HEK293 (cell line): Measurements from ENCODE around the gene DISP3.

Experiments
- CTCF ChIA-PET: fragments of 350-600 bp; formaldehyde crosslinking; extraction: SDS; loops from one replicate; lab custom pipeline; 2021; ENCODE audit warnings: antibody characterized with exemption; lab: Yijun Ruan, JAX
- POLR2A ChIA-PET: fragments of 300-600 bp; formaldehyde crosslinking; extraction: SDS; loops from one replicate; lab custom pipeline; 2020; ENCODE audit warnings: antibody characterized with exemption, inconsistent platforms; lab: Yijun Ruan, JAX
- H3K27ac ChIP-seq: fragments of 200-500 bp; sonication (Bioruptor generic); 2 replicates; pipeline ENCODE4 v1.5.1; 2014; ENCODE audit warnings: low read depth, low read length, control low read depth, inconsistent platforms; ENCODE audit errors: extremely low read depth
- H3K36me3 ChIP-seq, 2 experiments: fragments of 200-500 bp in 1 of 2; sonication (Bioruptor generic) in 1 of 2; 1 replicate in 1 of 2; 2 replicates in 1 of 2; pipeline ENCODE4 v1.5.1; 2014 to 2017; ENCODE audit warnings: inconsistent platforms in 2 of 2, low read length in 2 of 2; ENCODE audit not compliant: control insufficient read depth in 2 of 2, insufficient read depth in 1 of 2
- H3K4me1 ChIP-seq: fragments of 200-500 bp; sonication (Bioruptor generic); 2 replicates; pipeline ENCODE4 v1.5.1; 2014; ENCODE audit warnings: mild to moderate bottlenecking, low read length, inconsistent platforms; ENCODE audit not compliant: control insufficient read depth, insufficient read depth
- H3K4me3 ChIP-seq: 2 replicates; pipeline ENCODE4 v1.5.1; 2011; ENCODE audit warnings: low read depth, mild to moderate bottlenecking, control low read depth, low read length, moderate library complexity
- H3K9me3 ChIP-seq: fragments of 200-500 bp; sonication (Bioruptor generic); 2 replicates; pipeline ENCODE4 v1.5.1; 2014; ENCODE audit warnings: low read depth, low read length, inconsistent platforms; ENCODE audit not compliant: control insufficient read depth, insufficient read depth
- GLI4 ChIP-seq: fragments of 450-650 bp; formaldehyde crosslinking; IDR thresholded peaks from 2 replicates; pipeline ENCODE4 v1.5.1; 2016; ENCODE audit warnings: missing biosample characterization, missing genetic modification characterization
- MEIS1 ChIP-seq: sonication (generic); formaldehyde crosslinking; IDR thresholded peaks from 2 replicates; pipeline ENCODE4 v1.8.1; 2022; ENCODE audit warnings: missing genetic modification reagents, mild to moderate bottlenecking, borderline replicate concordance
- MYNN ChIP-seq: fragments of 450-650 bp; formaldehyde crosslinking; IDR thresholded peaks from 2 replicates; pipeline ENCODE4 v1.5.1; 2016; ENCODE audit warnings: missing biosample characterization, missing genetic modification characterization, borderline replicate concordance
- SALL2 ChIP-seq: fragments of 450-650 bp; formaldehyde crosslinking; IDR thresholded peaks from 2 replicates; pipeline ENCODE4 v1.5.0; 2017; ENCODE audit warnings: missing biosample characterization, mild to moderate bottlenecking, missing genetic modification characterization, borderline replicate concordance
- TCF7L2 ChIP-seq: IDR thresholded peaks from 2 replicates; pipeline ENCODE4 v1.6.1; 2011; ENCODE audit warnings: low read depth, mild to moderate bottlenecking, inconsistent platforms, low read length, moderate library complexity, borderline replicate concordance
- YY2 ChIP-seq: fragments of 450-650 bp; formaldehyde crosslinking; IDR thresholded peaks from 2 replicates; pipeline ENCODE4 v1.5.1; 2016; ENCODE audit warnings: missing biosample characterization, missing genetic modification characterization
- ZNF335 ChIP-seq: fragments of 450-650 bp; formaldehyde crosslinking; conservative IDR thresholded peaks from 2 replicates; pipeline ENCODE4 v1.5.1; 2016; ENCODE audit warnings: missing biosample characterization, missing genetic modification characterization
- ZNF555 ChIP-seq: fragments of 450-650 bp; formaldehyde crosslinking; conservative IDR thresholded peaks from 2 replicates; pipeline ENCODE4 v1.5.1; 2017; ENCODE audit warnings: missing biosample characterization, mild to moderate bottlenecking, missing genetic modification characterization, inconsistent platforms
- ZNF560 ChIP-seq: fragments of 450-650 bp; formaldehyde crosslinking; IDR thresholded peaks from 2 replicates; pipeline ENCODE4 v1.5.1; 2017; ENCODE audit warnings: missing biosample characterization, missing genetic modification characterization, borderline replicate concordance
- ZNF830 ChIP-seq: fragments of 450-650 bp; IDR thresholded peaks from 2 replicates; pipeline ENCODE4 v1.5.0; 2018; ENCODE audit warnings: missing biosample characterization, missing genetic modification characterization, low read depth, mild to moderate bottlenecking, moderate library complexity
- ZNF843 ChIP-seq: fragments of 450-650 bp; formaldehyde crosslinking; IDR thresholded peaks from 2 replicates; pipeline ENCODE4 v1.5.1; 2016; ENCODE audit warnings: missing biosample characterization, missing genetic modification characterization
- ZSCAN16 ChIP-seq: fragments of 450-650 bp; formaldehyde crosslinking; IDR thresholded peaks from 2 replicates; pipeline ENCODE4 v1.5.1; 2016; ENCODE audit warnings: missing biosample characterization, missing genetic modification characterization
- TF ChIP-seq, protein P1 (sequence below): fragments of 450-650 bp; formaldehyde crosslinking; optimal IDR thresholded peaks from 2 replicates; pipeline ENCODE3; 2016; ENCODE audit warnings: missing biosample characterization, mild to moderate bottlenecking, missing genetic modification characterization
- TF ChIP-seq, protein P2 (sequence below): fragments of 450-650 bp; formaldehyde crosslinking; IDR thresholded peaks from 2 replicates; pipeline ENCODE4 v1.5.1; 2016; ENCODE audit warnings: missing biosample characterization, missing genetic modification characterization
- TF ChIP-seq, protein P3 (sequence below): fragments of 450-650 bp; formaldehyde crosslinking; IDR thresholded peaks from 2 replicates; pipeline ENCODE4 v1.5.1; 2016; ENCODE audit warnings: missing biosample characterization, missing genetic modification characterization
- TF ChIP-seq, protein P4 (sequence below): fragments of 450-650 bp; formaldehyde crosslinking; IDR thresholded peaks from 2 replicates; pipeline ENCODE4 v1.5.1; 2016; ENCODE audit warnings: missing biosample characterization, missing genetic modification characterization
- TF ChIP-seq, protein P5 (sequence below): fragments of 450-650 bp; formaldehyde crosslinking; IDR thresholded peaks from 2 replicates; pipeline ENCODE4 v1.5.1; 2016; ENCODE audit warnings: missing biosample characterization, missing genetic modification characterization

Gene DISP3

DNA sequence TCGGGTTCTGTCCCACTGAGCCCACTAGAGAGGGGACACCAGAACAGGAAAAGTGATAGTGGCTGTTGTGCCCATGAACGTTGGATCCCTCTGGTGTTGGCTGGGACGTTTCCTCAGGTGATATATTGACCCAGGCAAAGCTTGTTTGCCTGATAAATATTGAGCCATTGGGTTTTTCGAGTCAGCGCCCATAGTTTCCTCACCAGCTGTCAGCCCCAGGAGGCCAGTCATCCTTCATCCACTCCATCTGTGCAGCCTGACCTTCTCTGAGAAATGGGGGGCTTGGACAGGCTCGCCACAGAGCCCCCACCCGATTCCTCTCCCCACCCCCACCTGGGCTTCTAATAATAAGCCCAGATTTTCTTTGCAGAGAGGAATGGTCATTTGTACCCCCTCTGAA, 13.3 kb downstream of the DISP3 start:
- POLR2A ChIA-PET = no interaction called here
- no peak overlapping the region for H3K4me3 ChIP-seq
- TF ChIP-seq MEIS1 = no peak
- no peak for TF ChIP-seq TCF7L2
- no peak for TF ChIP-seq ZSCAN16 (tag by site-specific recombination)
- TF ChIP-seq, protein P1, sequence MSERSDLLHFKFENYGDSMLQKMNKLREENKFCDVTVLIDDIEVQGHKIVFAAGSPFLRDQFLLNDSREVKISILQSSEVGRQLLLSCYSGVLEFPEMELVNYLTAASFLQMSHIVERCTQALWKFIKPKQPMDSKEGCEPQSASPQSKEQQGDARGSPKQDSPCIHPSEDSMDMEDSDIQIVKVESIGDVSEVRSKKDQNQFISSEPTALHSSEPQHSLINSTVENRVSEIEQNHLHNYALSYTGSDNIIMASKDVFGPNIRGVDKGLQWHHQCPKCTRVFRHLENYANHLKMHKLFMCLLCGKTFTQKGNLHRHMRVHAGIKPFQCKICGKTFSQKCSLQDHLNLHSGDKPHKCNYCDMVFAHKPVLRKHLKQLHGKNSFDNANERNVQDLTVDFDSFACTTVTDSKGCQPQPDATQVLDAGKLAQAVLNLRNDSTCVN (tag by site-specific recombination) = no peak
- TF ChIP-seq, protein P2, sequence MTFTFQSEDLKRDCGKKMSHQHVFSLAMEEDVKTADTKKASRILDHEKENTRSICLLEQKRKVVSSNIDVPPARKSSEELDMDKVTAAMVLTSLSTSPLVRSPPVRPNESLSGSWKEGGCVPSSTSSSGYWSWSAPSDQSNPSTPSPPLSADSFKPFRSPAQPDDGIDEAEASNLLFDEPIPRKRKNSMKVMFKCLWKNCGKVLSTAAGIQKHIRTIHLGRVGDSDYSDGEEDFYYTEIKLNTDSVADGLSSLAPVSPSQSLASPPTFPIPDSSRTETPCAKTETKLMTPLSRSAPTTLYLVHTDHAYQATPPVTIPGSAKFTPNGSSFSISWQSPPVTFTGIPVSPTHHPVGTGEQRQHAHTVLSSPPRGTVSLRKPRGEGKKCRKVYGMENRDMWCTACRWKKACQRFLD (tag by site-specific recombination) = no peak
- no peak for TF ChIP-seq ZNF560 (tag by site-specific recombination)
- no peak for TF ChIP-seq SALL2 (tag by site-specific recombination)
- TF ChIP-seq, protein P3, sequence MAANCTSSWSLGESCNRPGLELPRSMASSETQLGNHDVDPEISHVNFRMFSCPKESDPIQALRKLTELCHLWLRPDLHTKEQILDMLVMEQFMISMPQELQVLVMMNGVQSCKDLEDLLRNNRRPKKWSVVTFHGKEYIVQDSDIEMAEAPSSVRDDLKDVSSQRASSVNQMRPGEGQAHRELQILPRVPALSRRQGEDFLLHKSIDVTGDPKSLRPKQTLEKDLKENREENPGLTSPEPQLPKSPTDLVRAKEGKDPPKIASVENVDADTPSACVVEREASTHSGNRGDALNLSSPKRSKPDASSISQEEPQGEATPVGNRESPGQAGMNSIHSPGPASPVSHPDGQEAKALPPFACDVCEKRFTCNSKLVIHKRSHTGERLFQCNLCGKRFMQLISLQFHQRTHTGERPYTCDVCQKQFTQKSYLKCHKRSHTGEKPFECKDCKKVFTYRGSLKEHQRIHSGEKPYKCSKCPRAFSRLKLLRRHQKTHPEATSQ = no peak
- TF ChIP-seq GLI4 (tag by site-specific recombination) = no peak
- TF ChIP-seq, protein P4, sequence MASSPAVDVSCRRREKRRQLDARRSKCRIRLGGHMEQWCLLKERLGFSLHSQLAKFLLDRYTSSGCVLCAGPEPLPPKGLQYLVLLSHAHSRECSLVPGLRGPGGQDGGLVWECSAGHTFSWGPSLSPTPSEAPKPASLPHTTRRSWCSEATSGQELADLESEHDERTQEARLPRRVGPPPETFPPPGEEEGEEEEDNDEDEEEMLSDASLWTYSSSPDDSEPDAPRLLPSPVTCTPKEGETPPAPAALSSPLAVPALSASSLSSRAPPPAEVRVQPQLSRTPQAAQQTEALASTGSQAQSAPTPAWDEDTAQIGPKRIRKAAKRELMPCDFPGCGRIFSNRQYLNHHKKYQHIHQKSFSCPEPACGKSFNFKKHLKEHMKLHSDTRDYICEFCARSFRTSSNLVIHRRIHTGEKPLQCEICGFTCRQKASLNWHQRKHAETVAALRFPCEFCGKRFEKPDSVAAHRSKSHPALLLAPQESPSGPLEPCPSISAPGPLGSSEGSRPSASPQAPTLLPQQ = no peak
- no peak for TF ChIP-seq YY2
- TF ChIP-seq, protein P5, sequence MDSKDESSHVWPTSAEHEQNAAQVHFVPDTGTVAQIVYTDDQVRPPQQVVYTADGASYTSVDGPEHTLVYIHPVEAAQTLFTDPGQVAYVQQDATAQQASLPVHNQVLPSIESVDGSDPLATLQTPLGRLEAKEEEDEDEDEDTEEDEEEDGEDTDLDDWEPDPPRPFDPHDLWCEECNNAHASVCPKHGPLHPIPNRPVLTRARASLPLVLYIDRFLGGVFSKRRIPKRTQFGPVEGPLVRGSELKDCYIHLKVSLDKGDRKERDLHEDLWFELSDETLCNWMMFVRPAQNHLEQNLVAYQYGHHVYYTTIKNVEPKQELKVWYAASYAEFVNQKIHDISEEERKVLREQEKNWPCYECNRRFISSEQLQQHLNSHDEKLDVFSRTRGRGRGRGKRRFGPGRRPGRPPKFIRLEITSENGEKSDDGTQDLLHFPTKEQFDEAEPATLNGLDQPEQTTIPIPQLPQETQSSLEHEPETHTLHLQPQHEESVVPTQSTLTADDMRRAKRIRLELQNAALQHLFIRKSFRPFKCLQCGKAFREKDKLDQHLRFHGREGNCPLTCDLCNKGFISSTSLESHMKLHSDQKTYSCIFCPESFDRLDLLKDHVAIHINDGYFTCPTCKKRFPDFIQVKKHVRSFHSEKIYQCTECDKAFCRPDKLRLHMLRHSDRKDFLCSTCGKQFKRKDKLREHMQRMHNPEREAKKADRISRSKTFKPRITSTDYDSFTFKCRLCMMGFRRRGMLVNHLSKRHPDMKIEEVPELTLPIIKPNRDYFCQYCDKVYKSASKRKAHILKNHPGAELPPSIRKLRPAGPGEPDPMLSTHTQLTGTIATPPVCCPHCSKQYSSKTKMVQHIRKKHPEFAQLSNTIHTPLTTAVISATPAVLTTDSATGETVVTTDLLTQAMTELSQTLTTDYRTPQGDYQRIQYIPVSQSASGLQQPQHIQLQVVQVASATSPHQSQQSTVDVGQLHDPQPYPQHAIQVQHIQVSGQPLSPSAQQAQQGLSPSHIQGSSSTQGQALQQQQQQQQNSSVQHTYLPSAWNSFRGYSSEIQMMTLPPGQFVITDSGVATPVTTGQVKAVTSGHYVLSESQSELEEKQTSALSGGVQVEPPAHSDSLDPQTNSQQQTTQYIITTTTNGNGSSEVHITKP (tag by site-specific recombination) = no peak
- no peak for TF ChIP-seq ZNF555
- no peak for TF ChIP-seq ZNF830
- no peak for TF ChIP-seq ZNF843 (tag by site-specific recombination)
- no peak for TF ChIP-seq MYNN
- TF ChIP-seq ZNF335 (tag by site-specific recombination) = no peak
- no peaks in the 10 kb centered on the region for H3K4me1 ChIP-seq
- no peak overlapping the region for H3K27ac ChIP-seq
- CTCF ChIA-PET = interaction anchor here (0.9 kb wide), 1 partner anchor 13 kb away, joined by 5 read pairs; the partner anchor contains the start of gene DISP3
- no peaks in the 10 kb centered on the region for H3K36me3 ChIP-seq
- H3K9me3 ChIP-seq = no peaks in the 10 kb centered on the region
